Osteocyte (in vitro differentiated cells): ENCODE results near the gene SPRR2E. TPM values are rescaled to one million over a fixed set of nuclear protein-coding genes. Genes with fewer than 3 reads are reported as not detected.
"Not testable (repeated sequence)": the region's sequence is repeated elsewhere in the genome, so short reads cannot be mapped to it uniquely, and the experiment has no call there.

Experiments
- DNase-seq: peaks from one replicate; pipeline ENCODE4 v3.0.0; 2021; ENCODE audit warnings: mixed read lengths; ENCODE audit not compliant: unreplicated experiment; ENCODE audit errors: extremely low spot score
- H3K27ac Mint-ChIP-seq: one replicate; pipeline ENCODE4 v1.8.0; 2021; ENCODE audit warnings: mild to moderate bottlenecking, mixed read lengths; ENCODE audit not compliant: unreplicated experiment
- H3K27me3 Mint-ChIP-seq: one replicate; pipeline ENCODE4 v1.8.0; 2021; ENCODE audit warnings: mixed read lengths; ENCODE audit not compliant: unreplicated experiment
- H3K36me3 Mint-ChIP-seq: one replicate; pipeline ENCODE4 v1.8.0; 2021; ENCODE audit warnings: mixed read lengths; ENCODE audit not compliant: unreplicated experiment
- H3K4me1 Mint-ChIP-seq: one replicate; pipeline ENCODE4 v1.8.0; 2021; ENCODE audit warnings: mixed read lengths; ENCODE audit not compliant: unreplicated experiment
- H3K4me3 Mint-ChIP-seq: one replicate; pipeline ENCODE4 v1.8.0; 2021; ENCODE audit warnings: mild to moderate bottlenecking, moderate library complexity, mixed read lengths; ENCODE audit not compliant: unreplicated experiment
- H3K9me3 Mint-ChIP-seq: one replicate; pipeline ENCODE4 v1.8.0; 2021; ENCODE audit warnings: mixed read lengths; ENCODE audit not compliant: unreplicated experiment
- total RNA-seq: library from RNA; stranded (reverse); gene quantifications from 2 replicates; pipeline ENCODE4 v1.2.1, GENCODE V29; 2021
- TF ChIP-seq, protein P1 (sequence below): fragments of 200-600 bp; sonication (generic); IDR thresholded peaks from 2 replicates; pipeline ENCODE4 v1.5.0; 2021; ENCODE audit warnings: antibody characterized with exemption, mild to moderate bottlenecking, moderate library complexity

SPRR2E gene
- total RNA-seq, 1 donor from 2014 or later, result not detected

DNA sequence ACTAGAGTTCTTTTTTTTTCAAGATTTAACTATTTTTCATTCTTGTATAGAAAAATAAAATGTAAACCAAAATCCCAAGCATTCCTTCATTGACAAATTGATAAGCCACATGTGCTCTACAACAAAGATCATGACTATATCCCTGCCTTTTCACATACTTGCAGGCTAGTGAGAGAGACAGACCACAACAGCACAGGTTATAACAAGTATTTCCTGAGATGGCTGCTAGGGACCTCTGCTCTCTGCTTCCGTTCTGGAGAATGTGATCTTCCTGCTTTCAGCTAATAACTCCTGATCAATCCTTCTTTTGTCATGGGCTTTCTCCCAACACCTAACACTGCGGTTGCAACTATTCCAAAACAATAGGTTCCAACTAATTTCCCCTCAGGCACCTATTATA, 33.0 kb upstream of the SPRR2E start:
- DNase-seq, result no peak
- H3K4me3 Mint-ChIP-seq, result no peak overlapping the region
- no peaks in the 10 kb centered on the region for H3K36me3 Mint-ChIP-seq
- no peaks in the 10 kb centered on the region for H3K27me3 Mint-ChIP-seq
- H3K9me3 Mint-ChIP-seq, result no peaks in the 10 kb centered on the region
- no peak overlapping the region for H3K27ac Mint-ChIP-seq
- H3K4me1 Mint-ChIP-seq, result no peaks in the 10 kb centered on the region
- TF ChIP-seq, protein P1, sequence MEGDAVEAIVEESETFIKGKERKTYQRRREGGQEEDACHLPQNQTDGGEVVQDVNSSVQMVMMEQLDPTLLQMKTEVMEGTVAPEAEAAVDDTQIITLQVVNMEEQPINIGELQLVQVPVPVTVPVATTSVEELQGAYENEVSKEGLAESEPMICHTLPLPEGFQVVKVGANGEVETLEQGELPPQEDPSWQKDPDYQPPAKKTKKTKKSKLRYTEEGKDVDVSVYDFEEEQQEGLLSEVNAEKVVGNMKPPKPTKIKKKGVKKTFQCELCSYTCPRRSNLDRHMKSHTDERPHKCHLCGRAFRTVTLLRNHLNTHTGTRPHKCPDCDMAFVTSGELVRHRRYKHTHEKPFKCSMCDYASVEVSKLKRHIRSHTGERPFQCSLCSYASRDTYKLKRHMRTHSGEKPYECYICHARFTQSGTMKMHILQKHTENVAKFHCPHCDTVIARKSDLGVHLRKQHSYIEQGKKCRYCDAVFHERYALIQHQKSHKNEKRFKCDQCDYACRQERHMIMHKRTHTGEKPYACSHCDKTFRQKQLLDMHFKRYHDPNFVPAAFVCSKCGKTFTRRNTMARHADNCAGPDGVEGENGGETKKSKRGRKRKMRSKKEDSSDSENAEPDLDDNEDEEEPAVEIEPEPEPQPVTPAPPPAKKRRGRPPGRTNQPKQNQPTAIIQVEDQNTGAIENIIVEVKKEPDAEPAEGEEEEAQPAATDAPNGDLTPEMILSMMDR, result no peak

DNA sequence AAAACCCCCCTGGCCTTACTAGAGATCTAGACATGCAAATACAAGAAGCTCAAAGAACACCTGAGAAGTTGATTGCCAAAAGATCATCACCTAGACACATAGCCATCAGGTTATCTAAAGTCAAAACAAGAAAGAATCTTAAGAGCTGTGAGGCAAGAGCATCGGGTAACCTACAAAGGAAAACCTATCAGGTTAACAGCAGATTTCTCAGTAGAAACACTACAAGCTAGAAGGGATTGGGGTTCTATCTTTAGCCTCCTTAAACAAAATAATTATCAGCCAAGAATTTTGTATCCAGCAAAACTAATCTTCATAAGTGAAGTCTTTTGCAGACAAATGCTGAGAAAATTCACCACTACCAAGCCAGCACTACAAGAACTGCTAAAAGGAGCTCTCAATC, 31.2 kb upstream of the SPRR2E start:
- H3K27me3 Mint-ChIP-seq, result no peaks in the 10 kb centered on the region

DNA sequence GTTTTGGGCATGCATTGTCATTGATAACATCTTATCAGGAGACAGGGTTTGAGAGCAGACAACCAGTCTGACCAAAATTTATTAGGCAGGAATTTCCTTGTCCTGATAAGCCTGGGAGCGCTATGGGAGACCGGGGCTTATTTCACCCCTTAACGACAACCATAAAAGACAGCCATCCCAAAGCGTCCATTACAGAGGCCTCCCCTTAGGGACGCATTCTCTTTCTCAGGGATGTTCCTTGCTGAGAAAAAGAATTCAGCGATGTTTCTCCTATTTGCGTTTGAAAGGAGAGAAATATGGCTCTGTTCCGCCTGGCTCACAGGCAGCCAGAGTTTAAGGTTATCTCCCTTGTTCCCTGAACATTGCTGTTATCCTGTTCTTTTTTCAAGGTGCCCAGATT, 29.5 kb upstream of the SPRR2E start:
- H3K27me3 Mint-ChIP-seq, H3K9me3 Mint-ChIP-seq, H3K4me1 Mint-ChIP-seq, DNase-seq, H3K36me3 Mint-ChIP-seq, H3K27ac Mint-ChIP-seq, H3K4me3 Mint-ChIP-seq: not testable (repeated sequence)

More for the DNA sequence above, 31.2 kb upstream of the SPRR2E start:
- TF ChIP-seq, protein P1, result no peak
- H3K4me3 Mint-ChIP-seq, result no peak overlapping the region
- no peaks in the 10 kb centered on the region for H3K36me3 Mint-ChIP-seq
- no peaks in the 10 kb centered on the region for H3K9me3 Mint-ChIP-seq
- no peak overlapping the region for H3K27ac Mint-ChIP-seq
- H3K4me1 Mint-ChIP-seq, result no peaks in the 10 kb centered on the region
- DNase-seq, result no peak

DNA sequence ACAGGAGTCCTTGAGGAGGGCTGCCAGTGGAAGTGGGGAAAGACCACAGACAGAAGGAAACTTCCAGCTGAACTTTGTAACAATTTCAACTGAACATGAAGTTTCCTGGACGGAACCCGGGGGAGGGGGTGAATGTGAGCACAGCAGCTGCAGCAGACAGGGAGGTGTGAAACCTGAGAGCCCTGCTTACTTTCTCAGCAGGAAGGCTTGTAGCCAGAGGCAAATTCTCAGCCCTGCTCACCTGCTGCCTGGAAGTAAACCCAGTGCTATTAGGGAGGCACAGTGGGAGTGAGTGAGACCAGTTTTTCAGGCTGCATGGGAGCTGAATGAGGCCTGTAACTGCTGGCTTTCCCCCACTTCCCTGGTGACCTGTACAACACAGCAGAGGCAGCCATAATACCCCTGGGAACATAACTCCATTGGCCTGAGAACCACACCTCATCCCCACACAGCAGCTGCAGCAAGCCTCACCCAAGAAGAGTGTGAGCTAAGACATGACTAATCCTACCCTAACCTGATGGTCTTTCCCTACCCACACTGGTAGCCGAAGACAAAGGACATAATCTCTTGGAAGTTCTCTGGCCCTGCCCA, 28.6 kb upstream of the SPRR2E start:
- H3K4me1 Mint-ChIP-seq, result no peaks in the 10 kb centered on the region
- H3K9me3 Mint-ChIP-seq, result no peaks in the 10 kb centered on the region
- TF ChIP-seq, protein P1, result no peak
- H3K27ac Mint-ChIP-seq, result no peak overlapping the region
- H3K27me3 Mint-ChIP-seq, result no peaks in the 10 kb centered on the region
- H3K4me3 Mint-ChIP-seq, result no peak overlapping the region
- H3K36me3 Mint-ChIP-seq, result no peaks in the 10 kb centered on the region
- DNase-seq, result no peak

DNA sequence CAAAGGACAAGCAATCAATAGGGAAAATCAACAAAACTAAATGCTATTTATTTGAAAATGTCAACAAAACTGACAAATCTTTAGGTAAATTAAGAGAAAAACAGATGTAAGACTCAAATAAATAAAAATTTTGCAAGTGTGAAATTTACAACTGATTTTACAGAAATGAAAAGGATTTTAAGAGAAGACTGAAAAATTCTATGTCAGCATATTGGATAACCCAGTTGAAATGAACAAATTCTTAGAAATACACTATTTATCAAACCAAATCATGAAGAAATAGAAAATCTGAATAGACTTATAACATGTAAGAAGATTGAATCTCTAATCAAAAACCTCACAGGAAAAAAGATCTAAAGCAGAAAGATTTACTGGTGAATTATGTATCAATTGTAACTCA, 26.6 kb upstream of the SPRR2E start:
- no peak overlapping the region for H3K4me3 Mint-ChIP-seq
- TF ChIP-seq, protein P1, result no peak
- H3K4me1 Mint-ChIP-seq, result no peaks in the 10 kb centered on the region
- no peak for DNase-seq
- H3K27ac Mint-ChIP-seq, result no peak overlapping the region
- H3K9me3 Mint-ChIP-seq, result no peaks in the 10 kb centered on the region
- no peaks in the 10 kb centered on the region for H3K36me3 Mint-ChIP-seq
- no peaks in the 10 kb centered on the region for H3K27me3 Mint-ChIP-seq
